ENCODE data around the gene SMCO3. TPM values are rescaled to one million over a fixed set of nuclear protein-coding genes. Genes with fewer than 3 reads are reported as not detected.

The SMCO3 gene
- total RNA-seq, 1 experiment from 2014 or later, result not detected

DNA sequence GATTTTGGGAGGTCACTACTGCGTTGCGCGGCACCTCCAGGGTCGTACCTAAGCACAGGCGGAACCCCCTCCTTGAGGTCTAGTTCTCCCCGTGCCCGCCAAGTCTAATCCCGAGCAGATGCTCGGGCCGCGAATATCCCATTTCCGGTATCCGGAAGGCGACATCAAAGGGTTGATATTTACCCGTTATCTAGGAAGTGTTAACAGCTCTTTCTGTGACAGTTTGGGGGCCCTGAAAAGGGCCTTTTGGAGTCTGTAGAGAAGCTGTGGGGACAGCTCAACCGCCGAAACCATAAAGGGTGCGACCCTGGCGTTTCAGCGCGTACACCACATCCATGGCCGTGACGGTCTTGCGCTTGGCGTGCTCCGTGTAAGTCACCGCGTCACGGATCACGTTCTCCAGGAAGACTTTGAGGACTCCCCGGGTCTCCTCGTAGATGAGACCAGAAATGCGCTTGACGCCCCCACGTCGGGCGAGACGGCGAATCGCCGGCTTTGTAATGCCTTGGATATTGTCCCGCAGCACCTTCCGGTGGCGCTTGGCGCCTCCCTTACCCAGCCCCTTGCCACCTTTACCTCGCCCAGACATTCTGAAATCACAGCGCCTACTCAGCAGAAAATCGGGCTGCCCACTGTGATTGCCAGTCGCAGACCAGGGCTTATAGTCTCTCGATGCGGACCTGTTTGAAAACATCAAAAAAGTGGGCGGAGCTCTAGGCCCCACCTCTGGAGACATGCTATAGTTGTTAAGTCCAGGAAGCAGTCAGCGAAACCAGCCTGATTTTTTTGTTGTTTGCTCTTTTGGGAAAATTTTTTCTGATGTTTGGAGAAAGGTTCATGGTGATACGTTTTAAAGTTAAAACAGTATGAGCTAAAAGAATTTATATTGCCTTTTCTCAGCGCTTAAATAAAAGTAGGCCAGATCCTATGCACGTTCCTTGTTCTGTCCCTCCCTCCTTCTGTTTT is 43.2 kb downstream of the SMCO3 start (continued):
- TF ChIP-seq FOXK1 (CRISPR knock-in tag; IDR thresholded peaks at IDR 0.05) (peak; percentile 80; the same call in 1 of the 2 replicates), CREM (CRISPR knock-in tag; IDR thresholded peaks at IDR 0.05) (peak; percentile 72; the same call in 1 of the 2 replicates), MYBL2 (CRISPR knock-in tag; IDR thresholded peaks at IDR 0.05) (peak; percentile 90)
- TF ChIP-seq, protein P1, sequence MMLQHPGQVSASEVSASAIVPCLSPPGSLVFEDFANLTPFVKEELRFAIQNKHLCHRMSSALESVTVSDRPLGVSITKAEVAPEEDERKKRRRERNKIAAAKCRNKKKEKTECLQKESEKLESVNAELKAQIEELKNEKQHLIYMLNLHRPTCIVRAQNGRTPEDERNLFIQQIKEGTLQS (CRISPR knock-in tag; conservative IDR thresholded peaks at IDR 0.05), result peak; percentile 80; the same call in 1 of the 2 replicates
- TF ChIP-seq, protein P2, sequence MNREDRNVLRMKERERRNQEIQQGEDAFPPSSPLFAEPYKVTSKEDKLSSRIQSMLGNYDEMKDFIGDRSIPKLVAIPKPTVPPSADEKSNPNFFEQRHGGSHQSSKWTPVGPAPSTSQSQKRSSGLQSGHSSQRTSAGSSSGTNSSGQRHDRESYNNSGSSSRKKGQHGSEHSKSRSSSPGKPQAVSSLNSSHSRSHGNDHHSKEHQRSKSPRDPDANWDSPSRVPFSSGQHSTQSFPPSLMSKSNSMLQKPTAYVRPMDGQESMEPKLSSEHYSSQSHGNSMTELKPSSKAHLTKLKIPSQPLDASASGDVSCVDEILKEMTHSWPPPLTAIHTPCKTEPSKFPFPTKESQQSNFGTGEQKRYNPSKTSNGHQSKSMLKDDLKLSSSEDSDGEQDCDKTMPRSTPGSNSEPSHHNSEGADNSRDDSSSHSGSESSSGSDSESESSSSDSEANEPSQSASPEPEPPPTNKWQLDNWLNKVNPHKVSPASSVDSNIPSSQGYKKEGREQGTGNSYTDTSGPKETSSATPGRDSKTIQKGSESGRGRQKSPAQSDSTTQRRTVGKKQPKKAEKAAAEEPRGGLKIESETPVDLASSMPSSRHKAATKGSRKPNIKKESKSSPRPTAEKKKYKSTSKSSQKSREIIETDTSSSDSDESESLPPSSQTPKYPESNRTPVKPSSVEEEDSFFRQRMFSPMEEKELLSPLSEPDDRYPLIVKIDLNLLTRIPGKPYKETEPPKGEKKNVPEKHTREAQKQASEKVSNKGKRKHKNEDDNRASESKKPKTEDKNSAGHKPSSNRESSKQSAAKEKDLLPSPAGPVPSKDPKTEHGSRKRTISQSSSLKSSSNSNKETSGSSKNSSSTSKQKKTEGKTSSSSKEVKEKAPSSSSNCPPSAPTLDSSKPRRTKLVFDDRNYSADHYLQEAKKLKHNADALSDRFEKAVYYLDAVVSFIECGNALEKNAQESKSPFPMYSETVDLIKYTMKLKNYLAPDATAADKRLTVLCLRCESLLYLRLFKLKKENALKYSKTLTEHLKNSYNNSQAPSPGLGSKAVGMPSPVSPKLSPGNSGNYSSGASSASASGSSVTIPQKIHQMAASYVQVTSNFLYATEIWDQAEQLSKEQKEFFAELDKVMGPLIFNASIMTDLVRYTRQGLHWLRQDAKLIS (CRISPR knock-in tag; IDR thresholded peaks at IDR 0.05; ENCODE audit: borderline replicate concordance), result peak; percentile 98; the same call in 1 of the 2 replicates
- TF ChIP-seq, protein P3, sequence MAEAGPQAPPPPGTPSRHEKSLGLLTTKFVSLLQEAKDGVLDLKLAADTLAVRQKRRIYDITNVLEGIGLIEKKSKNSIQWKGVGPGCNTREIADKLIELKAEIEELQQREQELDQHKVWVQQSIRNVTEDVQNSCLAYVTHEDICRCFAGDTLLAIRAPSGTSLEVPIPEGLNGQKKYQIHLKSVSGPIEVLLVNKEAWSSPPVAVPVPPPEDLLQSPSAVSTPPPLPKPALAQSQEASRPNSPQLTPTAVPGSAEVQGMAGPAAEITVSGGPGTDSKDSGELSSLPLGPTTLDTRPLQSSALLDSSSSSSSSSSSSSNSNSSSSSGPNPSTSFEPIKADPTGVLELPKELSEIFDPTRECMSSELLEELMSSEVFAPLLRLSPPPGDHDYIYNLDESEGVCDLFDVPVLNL (CRISPR knock-in tag; IDR thresholded peaks at IDR 0.05; ENCODE audit: borderline replicate concordance, low read depth), result no peak; the same call in 1 of the 2 replicates

DNA sequence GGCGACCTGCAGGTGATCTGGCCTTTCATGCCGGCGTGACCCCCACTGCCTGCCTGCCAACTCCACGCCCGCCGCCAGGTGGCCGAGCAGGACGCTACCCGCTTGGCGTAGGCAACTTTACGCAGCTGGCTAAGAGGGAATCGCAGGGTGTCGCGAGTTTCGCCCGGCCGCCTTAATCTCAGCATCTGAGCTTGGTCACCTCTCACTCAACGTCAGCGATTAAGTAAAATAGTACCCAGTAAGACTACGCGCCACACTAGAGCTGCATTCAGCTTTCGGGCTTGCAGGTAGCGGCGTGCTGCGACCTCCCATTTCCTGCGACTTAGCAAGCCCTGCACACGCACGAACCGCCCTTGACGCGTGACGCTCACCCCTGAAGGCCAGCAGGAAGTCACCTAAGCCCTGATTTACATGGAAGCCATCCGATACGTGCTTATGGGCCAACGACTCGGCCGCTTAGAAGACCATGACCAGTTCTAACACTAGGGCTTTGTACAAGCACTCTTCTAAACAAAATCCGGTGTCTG is 44.0 kb downstream of the SMCO3 start:
- H3K36me3 Mint-ChIP-seq, result peaks cover 32% of the 10 kb centered on the region
- TF ChIP-seq PRRX2 (CRISPR knock-in tag; IDR thresholded peaks at IDR 0.05) (peak; percentile 96), CBFB (CRISPR knock-in tag; IDR thresholded peaks at IDR 0.05; ENCODE audit: low read depth) (0 out of 2 replicates have a peak, but pooled peaks have one; percentile 34), NR2C2 (CRISPR knock-in tag; IDR thresholded peaks at IDR 0.05) (no peak), JAZF1 (CRISPR knock-in tag; IDR thresholded peaks at IDR 0.05) (no peak), TEAD4 (CRISPR knock-in tag; IDR thresholded peaks at IDR 0.05) (peak; percentile 85), GABPB1 (CRISPR knock-in tag; IDR thresholded peaks at IDR 0.05) (peak; percentile 11; the same call in 1 of the 2 replicates), FOXJ3 (CRISPR knock-in tag; IDR thresholded peaks at IDR 0.05; ENCODE audit: borderline replicate concordance) (no peak; the same call in 1 of the 2 replicates), FOXP1 (CRISPR knock-in tag; IDR thresholded peaks at IDR 0.05; ENCODE audit: borderline replicate concordance) (peak; percentile 94), RORB (CRISPR knock-in tag; IDR thresholded peaks at IDR 0.05) (no peak), ATF1 (CRISPR knock-in tag; IDR thresholded peaks at IDR 0.05) (peak; percentile 78; the same call in 1 of the 2 replicates)
- TF ChIP-seq, protein P4, sequence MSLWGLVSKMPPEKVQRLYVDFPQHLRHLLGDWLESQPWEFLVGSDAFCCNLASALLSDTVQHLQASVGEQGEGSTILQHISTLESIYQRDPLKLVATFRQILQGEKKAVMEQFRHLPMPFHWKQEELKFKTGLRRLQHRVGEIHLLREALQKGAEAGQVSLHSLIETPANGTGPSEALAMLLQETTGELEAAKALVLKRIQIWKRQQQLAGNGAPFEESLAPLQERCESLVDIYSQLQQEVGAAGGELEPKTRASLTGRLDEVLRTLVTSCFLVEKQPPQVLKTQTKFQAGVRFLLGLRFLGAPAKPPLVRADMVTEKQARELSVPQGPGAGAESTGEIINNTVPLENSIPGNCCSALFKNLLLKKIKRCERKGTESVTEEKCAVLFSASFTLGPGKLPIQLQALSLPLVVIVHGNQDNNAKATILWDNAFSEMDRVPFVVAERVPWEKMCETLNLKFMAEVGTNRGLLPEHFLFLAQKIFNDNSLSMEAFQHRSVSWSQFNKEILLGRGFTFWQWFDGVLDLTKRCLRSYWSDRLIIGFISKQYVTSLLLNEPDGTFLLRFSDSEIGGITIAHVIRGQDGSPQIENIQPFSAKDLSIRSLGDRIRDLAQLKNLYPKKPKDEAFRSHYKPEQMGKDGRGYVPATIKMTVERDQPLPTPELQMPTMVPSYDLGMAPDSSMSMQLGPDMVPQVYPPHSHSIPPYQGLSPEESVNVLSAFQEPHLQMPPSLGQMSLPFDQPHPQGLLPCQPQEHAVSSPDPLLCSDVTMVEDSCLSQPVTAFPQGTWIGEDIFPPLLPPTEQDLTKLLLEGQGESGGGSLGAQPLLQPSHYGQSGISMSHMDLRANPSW (CRISPR knock-in tag; conservative IDR thresholded peaks at IDR 0.05; ENCODE audit: low read depth), result no peak
- TF ChIP-seq, protein P5, sequence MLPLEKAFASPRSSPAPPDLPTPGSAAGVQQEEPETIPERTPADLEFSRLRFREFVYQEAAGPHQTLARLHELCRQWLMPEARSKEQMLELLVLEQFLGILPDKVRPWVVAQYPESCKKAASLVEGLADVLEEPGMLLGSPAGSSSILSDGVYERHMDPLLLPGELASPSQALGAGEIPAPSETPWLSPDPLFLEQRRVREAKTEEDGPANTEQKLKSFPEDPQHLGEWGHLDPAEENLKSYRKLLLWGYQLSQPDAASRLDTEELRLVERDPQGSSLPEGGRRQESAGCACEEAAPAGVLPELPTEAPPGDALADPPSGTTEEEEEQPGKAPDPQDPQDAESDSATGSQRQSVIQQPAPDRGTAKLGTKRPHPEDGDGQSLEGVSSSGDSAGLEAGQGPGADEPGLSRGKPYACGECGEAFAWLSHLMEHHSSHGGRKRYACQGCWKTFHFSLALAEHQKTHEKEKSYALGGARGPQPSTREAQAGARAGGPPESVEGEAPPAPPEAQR (CRISPR knock-in tag; IDR thresholded peaks at IDR 0.05), result no peak
- TF ChIP-seq, protein P6, sequence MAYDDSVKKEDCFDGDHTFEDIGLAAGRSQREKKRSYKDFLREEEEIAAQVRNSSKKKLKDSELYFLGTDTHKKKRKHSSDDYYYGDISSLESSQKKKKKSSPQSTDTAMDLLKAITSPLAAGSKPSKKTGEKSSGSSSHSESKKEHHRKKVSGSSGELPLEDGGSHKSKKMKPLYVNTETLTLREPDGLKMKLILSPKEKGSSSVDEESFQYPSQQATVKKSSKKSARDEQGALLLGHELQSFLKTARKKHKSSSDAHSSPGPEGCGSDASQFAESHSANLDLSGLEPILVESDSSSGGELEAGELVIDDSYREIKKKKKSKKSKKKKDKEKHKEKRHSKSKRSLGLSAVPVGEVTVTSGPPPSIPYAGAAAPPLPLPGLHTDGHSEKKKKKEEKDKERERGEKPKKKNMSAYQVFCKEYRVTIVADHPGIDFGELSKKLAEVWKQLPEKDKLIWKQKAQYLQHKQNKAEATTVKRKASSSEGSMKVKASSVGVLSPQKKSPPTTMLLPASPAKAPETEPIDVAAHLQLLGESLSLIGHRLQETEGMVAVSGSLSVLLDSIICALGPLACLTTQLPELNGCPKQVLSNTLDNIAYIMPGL (CRISPR knock-in tag; IDR thresholded peaks at IDR 0.05), result peak; percentile 97
- TF ChIP-seq, protein P7, sequence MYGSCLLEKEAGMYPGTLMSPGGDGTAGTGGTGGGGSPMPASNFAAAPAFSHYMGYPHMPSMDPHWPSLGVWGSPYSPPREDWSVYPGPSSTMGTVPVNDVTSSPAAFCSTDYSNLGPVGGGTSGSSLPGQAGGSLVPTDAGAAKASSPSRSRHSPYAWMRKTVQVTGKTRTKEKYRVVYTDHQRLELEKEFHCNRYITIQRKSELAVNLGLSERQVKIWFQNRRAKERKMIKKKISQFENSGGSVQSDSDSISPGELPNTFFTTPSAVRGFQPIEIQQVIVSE (CRISPR knock-in tag; IDR thresholded peaks at IDR 0.05; ENCODE audit: borderline replicate concordance), result peak; percentile 11; the same call in 1 of the 2 replicates

More for the DNA sequence above, 44.0 kb downstream of the SMCO3 start:
- H3K4me1 Mint-ChIP-seq, result peaks cover 40% of the 10 kb centered on the region
- peaks cover 12% of the 10 kb centered on the region for H3K9me3 Mint-ChIP-seq
- peak overlapping the region; percentile 100 for H3K27ac Mint-ChIP-seq
- ChIA-PET POLR2A (interaction anchor here (0.7 to 3.2 kb wide), 9 partner anchors 12 to 1514 kb away, joined by 3 to 23 read pairs (median 3); partner anchors contain the start of genes C12orf60 and WBP11), CTCF (interaction anchor here (0.5 to 3.5 kb wide), 6 partner anchors 14 to 1725 kb away, joined by 3 to 21 read pairs (median 7); partner anchors contain the start of genes C12orf60 and WBP11)
- H3K4me3 Mint-ChIP-seq, result peak overlapping the region; percentile 99
- no peaks in the 10 kb centered on the region; the same call in 1 of the 2 replicates for H3K27me3 Mint-ChIP-seq (ENCODE audit: low read depth)
- ATAC-seq, result peak; percentile 17
- DNase-seq (ENCODE audit: low spot score), result peak; percentile 89

Data from WTC11 (cell line).